Fibroblast of villous mesenchyme (primary cell): ENCODE measurements around the gene ZNF516. TPM values are rescaled to one million over a fixed set of nuclear protein-coding genes. Genes with fewer than 3 reads are reported as not detected.
A peak's percentile ranks its signal among the peaks of the same experiment; 100 is the strongest.

Source experiments
- DNase-seq: peaks from one replicate; pipeline ENCODE4 v3.0.0-alpha.2; 2010; ENCODE audit warnings: low read depth
- H3K4me3 ChIP-seq: 2 replicates; pipeline ENCODE4 v1.5.1; 2011; ENCODE audit warnings: low read depth, mild to moderate bottlenecking, low read length
- CTCF ChIP-seq: IDR thresholded peaks from 2 replicates; pipeline ENCODE4 v1.5.1; 2012; ENCODE audit warnings: low read depth, mild to moderate bottlenecking, low read length; ENCODE audit not compliant: insufficient read depth
- total RNA-seq: library from RNA; depleted of rRNA; stranded (reverse); fragments of >200 nt; gene quantifications from 2 replicates; pipeline ENCODE4 v1.2.3, GENCODE V29; 2012

The ZNF516 gene
- total RNA-seq, 1 donor = 53.1 TPM

GRCh38 chr18:76384861-76385680, 110.0 kb downstream of the ZNF516 start:
- H3K4me3 ChIP-seq = no peak overlapping the region
- no peak for TF ChIP-seq CTCF
- DNase-seq = no peak

GRCh38 chr18:76384114-76384790, 110.8 kb downstream of the ZNF516 start:
- TF ChIP-seq CTCF = no peak
- no peak overlapping the region for H3K4me3 ChIP-seq
- no peak for DNase-seq

GRCh38 chr18:76383636-76384035, 111.4 kb downstream of the ZNF516 start:
- no peak overlapping the region for H3K4me3 ChIP-seq
- no peak for TF ChIP-seq CTCF
- DNase-seq = no peak

GRCh38 chr18:76382275-76382674, 112.8 kb downstream of the ZNF516 start:
- DNase-seq = no peak
- H3K4me3 ChIP-seq = no peak overlapping the region
- no peak for TF ChIP-seq CTCF

GRCh38 chr18:76380791-76381405, 114.1 kb downstream of the ZNF516 start:
- DNase-seq = peak; percentile 41
- TF ChIP-seq CTCF = peak; percentile 71
- no peak overlapping the region for H3K4me3 ChIP-seq

- no peak for DNase-seq
- TF ChIP-seq CTCF = no peak
- H3K4me3 ChIP-seq = no peak overlapping the region
Measured at GRCh38 chr18:76380127-76380729, 114.8 kb downstream of the ZNF516 start.
